Colon (tissue), 2 donors: ENCODE measurements around the gene PCDH8.

Experiments used
- FAIRE-seq: peaks from 2 replicates; lab custom pipeline; 2012; peaks lifted over from hg19 to GRCh38; lab: Jason Lieb, UNC
- donor health status: control.
- donor health status: control.

PCDH8 gene

GRCh38 chr13:52811841-52812240 is 36.6 kb downstream of the PCDH8 start:
- FAIRE-seq = no peak

- no peak for FAIRE-seq
These were observed 37.9 kb downstream of the PCDH8 start for GRCh38 chr13:52810526-52810925.

GRCh38 chr13:52810011-52810410 is 38.4 kb downstream of the PCDH8 start:
- FAIRE-seq = no peak

GRCh38 chr13:52809310-52809769 is 39.1 kb downstream of the PCDH8 start:
- no peak for FAIRE-seq

- FAIRE-seq = no peak
These were observed 39.6 kb downstream of the PCDH8 start for GRCh38 chr13:52808842-52809219.

GRCh38 chr13:52806029-52806428 is 42.4 kb downstream of the PCDH8 start:
- no peak for FAIRE-seq

- no peak for FAIRE-seq
These were observed 44.2 kb downstream of the PCDH8 start for GRCh38 chr13:52804202-52804641.

GRCh38 chr13:52800856-52801255 is 47.6 kb downstream of the PCDH8 start:
- no peak for FAIRE-seq

- no peak for FAIRE-seq
These were observed 49.5 kb downstream of the PCDH8 start for GRCh38 chr13:52798770-52799430.

GRCh38 chr13:52797176-52797575 is 51.3 kb downstream of the PCDH8 start:
- no peak for FAIRE-seq

GRCh38 chr13:52794589-52794988 is 53.9 kb downstream of the PCDH8 start:
- no peak for FAIRE-seq

GRCh38 chr13:52793515-52794061 is 54.9 kb downstream of the PCDH8 start:
- FAIRE-seq = no peak
